Umbilical cord (tissue), 2 donors: ENCODE measurements around the gene SIGLEC5. TPM values are rescaled to one million over a fixed set of nuclear protein-coding genes. Genes with fewer than 3 reads are reported as not detected.

Experiments
- DNase-seq: peaks from one replicate; pipeline ENCODE4 v3.0.0-alpha.2; 2015; ENCODE audit warnings: low spot score
- total RNA-seq: library from RNA; depleted of rRNA; stranded (reverse); fragments of >200 nt; gene quantifications from one replicate; pipeline ENCODE4 v1.2.3, GENCODE V29; 2014; ENCODE audit warnings: low replicate concordance; ENCODE audit not compliant: insufficient read depth

Gene SIGLEC5
- total RNA-seq, 1 donor from 2014 or later: not detected

DNA sequence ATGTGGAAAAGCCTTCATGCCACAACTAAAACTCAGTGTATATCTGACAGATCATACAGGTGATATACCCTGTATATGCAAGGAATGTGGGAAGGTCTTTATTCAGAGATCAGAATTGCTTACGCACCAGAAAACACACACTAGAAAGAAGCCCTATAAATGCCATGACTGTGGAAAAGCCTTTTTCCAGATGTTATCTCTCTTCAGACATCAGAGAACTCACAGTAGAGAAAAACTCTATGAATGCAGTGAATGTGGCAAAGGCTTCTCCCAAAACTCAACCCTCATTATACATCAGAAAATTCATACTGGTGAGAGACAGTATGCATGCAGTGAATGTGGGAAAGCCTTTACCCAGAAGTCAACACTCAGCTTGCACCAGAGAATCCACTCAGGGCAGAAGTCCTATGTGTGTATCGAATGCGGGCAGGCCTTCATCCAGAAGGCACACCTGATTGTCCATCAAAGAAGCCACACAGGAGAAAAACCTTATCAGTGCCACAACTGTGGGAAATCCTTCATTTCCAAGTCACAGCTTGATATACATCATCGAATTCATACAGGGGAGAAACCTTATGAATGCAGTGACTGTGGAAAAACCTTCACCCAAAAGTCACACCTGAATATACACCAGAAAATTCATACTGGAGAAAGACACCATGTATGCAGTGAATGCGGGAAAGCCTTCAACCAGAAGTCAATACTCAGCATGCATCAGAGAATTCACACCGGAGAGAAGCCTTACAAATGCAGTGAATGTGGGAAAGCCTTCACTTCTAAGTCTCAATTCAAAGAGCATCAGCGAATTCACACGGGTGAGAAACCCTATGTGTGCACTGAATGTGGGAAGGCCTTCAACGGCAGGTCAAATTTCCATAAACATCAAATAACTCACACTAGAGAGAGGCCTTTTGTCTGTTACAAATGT is 42.7 kb downstream of the SIGLEC5 start:
- no peak for DNase-seq

DNA sequence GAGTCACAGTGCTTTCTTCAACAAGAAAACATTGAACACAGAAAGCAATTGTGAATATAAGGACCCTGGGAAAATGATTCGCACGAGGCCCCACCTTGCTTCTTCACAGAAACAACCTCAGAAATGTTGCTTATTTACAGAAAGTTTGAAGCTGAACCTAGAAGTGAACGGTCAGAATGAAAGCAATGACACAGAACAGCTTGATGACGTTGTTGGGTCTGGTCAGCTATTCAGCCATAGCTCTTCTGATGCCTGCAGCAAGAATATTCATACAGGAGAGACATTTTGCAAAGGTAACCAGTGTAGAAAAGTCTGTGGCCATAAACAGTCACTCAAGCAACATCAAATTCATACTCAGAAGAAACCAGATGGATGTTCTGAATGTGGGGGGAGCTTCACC is 43.4 kb downstream of the SIGLEC5 start:
- DNase-seq: no peak

DNA sequence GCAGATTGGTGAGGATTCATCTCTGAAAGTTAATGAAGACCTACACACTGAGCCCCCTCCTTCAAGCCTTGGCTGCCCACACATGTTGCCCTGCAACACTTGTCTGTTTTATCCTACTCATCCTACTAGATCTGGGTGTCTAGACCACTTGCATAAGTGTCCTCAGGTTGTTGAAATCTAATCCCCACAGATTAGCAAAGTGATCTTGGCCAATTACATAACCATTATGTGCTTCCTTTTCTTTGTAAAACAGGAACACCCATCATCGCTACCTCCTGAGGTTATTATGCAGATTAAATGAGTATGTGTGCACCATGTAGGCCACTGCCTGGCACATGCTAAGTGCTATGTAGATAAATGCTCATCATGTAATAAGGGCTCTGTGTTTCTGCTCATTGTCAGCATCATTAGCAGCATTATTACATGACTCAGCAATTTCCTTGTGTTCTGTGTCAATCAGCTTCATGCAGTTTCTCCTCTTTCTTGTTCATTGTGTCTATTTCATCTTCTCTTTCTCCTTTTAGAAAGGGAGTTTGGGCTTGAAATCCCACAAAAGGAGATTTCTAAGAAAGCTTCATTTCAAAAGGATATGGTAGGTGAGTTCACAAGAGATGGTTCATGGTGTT is 44.0 kb downstream of the SIGLEC5 start:
- no peak for DNase-seq

DNA sequence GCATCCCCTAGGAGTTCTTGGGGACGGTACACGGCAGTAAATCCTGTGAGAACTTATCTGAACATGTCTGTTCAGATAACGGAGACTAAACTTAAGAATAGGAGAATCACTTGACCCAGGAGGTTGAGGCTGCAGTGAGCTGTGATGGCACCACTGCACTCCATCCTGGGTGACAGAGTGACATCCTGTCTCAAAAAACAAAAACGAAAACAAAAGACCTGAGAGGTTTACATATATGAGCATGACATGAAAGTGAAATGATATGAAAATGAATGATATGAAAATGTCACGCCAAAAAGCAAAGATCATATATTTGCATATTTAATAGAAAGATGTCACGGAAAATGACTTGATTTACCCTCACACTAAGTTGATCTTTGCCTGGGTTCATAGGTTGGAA is 53.4 kb downstream of the SIGLEC5 start:
- no peak for DNase-seq

DNA sequence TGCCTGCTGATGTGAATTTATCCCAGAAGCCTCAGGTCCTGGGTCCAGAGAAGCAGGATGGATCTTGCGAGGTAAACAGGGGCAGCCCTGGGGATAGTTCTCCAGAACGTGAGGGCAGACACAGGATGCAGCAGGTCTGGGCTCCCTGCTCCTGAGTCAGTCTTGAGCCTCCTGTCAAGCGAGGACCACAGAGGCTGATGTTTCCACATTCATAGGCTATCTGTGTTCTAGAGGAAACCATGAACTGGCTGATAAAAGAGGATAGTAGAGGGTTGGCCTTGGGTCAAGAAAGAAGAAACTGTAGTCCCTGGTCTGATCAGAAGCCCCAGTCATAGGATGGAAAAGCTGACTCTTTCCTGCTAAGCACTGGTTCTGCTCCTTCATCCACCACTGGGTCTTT is 56.9 kb downstream of the SIGLEC5 start:
- no peak for DNase-seq

DNA sequence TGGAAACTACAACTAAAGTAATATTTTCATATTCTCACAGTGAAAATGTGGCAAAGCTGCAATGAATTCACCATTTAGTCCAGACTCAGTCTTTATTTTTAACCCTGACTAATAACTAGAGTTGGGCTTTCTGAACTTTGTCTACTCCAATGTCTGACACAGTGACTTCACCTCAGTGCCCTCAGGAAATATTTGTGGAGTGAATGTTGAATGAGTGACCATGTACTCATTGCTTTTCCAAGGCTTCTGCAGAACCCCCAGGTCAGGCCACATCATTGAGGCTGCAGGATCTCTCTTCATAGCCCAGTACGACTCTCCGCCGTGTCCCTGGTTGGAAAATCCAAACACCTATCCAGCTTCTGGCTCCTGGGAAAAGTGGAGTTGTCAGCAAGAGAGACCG is 57.3 kb downstream of the SIGLEC5 start:
- no peak for DNase-seq

DNA sequence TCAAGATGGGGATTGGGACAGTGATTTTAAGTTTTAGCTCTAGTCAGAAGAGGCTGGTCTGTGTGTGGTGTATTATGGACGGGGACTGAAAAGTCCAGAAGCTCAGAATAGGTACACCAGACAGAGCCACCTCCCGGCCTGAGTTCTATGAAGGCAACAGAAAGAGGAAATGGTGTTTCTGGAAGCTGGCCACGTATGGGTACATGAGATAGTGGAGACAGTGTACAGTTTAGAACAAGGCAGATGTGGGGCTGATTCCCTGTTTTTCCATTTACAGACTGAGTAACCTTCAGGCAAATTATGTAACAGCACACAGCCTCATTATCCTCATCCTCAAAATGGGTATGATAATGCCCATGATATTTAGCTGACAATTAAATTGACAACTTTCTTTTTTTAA is 57.8 kb downstream of the SIGLEC5 start:
- DNase-seq: no peak

DNA sequence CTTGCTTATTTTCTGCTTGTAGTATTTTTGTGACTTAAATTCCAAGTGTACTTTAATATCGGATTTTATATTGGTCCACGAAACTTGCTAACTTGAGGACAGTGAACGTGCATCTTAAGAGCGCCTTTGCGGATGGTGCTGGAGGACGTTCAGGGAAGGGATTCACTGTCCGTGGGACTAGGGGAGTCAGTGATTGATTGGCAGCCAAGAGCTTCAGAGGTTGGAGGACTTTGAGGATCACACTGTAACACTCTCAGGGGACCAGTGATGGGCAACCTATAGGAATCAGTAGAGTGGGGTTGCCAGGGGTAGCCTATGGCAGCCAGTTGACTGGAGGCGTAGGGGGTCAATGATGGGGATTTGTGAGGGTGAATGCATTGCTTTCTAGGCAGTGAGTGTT is 58.6 kb downstream of the SIGLEC5 start:
- no peak for DNase-seq

DNA sequence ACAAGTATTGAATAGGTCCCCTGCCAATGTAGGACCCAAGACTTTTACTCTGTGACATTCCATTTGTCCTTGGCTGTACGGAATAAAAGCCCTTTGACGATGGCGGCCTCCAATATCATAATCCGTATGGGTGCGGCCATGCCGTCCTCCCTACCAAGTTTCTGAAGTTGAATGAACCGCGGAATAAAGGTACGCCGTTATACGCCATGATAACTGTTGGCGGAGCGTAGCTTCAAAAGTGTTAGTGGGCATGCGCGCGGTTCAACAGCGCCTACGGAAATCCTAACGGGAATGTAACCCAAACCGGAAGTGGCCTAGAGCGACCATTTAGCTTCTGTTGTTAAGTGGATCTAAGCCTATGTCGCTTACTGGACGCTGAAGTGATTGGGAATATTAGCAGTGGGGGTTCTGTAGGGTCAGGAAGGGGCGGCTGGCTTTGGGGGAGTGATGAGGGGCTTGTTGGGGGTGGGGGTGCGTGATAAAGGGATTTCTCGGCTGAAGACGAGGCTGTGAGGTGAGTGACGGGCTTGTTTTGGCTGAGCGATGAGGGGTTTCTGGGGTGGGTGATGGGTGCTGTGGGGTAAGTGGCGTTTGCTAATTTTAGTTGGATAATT is 59.1 kb downstream of the SIGLEC5 start, which contains the start of gene ZNF175:
TSS of gene ZNF175 (plus strand) at position 322 of the 614 bp plus-strand sequence. CDS start 2,047 bp downstream, outside the sequence.
- DNase-seq: peak; percentile 99

DNA sequence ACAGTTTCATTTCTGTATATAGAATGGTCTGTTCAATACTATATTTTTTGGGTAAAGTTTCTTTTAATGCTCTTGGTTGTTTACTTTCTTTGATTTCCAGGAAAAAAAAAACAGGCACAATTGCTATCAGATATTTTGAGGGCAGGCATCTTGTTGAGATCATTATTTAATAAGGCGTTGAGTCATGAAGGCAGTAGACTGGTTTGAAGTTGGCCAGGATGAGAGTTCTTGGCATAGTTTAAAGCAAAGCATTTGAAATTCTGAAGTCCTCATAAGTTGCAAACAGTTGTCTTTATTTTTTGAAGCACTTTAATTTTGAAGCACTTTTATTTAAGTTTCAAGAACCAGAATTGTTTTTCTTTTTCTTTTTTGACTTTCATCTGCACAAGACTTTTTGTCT is 61.7 kb downstream of the SIGLEC5 start:
- DNase-seq: no peak

DNA sequence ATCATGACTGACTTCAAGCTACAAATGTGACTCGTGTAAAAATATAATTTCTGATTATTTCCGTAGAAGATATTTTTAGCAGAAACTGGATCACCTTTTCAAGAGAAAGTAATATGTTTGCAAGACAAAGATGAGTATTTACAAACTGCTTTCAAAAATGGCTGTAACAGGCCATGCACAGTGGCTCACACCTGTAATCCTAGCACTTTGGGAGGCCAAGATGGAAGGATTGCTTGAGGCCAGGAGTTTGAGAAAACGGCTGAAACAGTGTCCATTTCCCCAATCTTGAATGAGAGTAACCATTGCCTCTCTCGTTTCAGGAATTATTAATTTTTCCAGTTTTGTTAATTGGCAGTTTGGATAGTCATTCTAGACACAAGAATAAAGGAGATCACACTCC is 62.6 kb downstream of the SIGLEC5 start:
- DNase-seq: no peak

DNA sequence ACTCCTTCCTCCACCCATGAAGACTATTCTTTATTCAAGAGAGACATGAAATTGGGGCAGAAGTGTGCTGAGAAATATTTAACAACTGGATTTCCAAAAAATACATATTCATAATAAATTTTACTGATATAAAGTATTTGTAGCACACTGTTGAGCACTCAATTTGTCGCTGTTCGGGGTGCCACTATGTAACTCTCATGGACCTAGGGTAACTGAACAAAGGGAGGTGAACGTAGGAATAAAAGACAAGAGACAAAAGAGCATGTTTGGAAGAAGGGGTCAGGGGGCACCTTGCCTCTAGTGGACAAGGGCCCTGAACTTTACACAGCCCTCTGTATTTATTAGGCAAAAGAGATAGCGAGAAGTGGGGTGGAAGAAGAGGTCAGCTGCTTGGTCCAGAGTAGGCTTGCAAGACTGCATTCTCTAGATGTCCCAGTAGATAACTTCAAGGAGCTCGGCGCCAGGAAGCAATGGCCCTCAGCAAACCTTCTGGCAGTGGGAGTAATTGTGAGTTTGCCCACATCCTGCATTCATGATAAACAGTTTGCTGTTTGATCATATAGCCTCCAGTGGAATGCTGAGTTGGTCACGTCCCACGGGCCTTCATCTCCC is 63.6 kb downstream of the SIGLEC5 start:
- no peak for DNase-seq

DNA sequence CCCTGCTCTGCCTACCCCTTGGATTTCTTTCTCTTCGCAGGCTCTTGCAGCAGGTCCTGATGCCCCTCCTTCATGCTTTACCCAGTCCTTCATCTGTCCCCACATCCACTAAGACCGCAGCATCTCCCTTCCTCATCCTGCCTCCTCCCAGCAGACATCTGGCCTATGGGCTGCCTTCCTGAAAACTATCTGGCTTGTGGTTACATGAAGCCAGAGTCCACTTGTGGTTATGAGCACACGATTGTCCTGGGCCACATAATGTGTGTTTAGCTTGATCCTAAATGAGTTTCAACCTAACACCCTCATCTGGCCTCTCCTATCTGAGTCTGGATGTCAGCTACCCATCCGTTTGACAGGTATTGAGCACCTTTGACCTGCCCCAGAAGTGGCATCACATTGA is 64.6 kb downstream of the SIGLEC5 start:
- DNase-seq: no peak

DNA sequence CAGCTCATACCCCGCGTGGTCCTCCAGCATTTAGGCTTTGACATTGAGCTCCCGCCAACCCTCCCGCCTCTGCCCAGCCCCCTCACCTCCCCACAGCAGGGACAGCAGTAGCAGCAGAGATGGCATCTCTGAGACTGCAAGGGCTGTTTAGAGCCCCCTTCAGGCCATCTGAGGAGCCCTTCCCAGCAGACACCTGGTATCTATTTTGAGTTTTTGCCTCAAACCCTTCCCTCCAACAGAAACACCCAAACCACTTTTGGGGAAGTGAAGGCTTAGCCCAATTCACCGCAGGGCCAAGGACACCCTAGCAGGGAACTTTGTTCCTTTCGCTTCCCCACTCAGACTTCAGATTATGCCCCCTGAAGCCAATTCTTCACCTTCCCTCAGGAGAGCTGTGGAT is 65.4 kb downstream of the SIGLEC5 start:
- DNase-seq: no peak

Other genes starting within 250 kb of the SIGLEC5 start
- not detected for gene LIM2, start 242.4 kb downstream of the SIGLEC5 start, total RNA-seq
- gene C19orf84, start 239.8 kb downstream of the SIGLEC5 start, total RNA-seq: 2.4 TPM
- gene SIGLEC10, start 212.8 kb downstream of the SIGLEC5 start, total RNA-seq: 5.1 TPM
- gene SIGLEC8, start 171.9 kb downstream of the SIGLEC5 start, total RNA-seq: 0.72 TPM
- not detected for gene CEACAM18, start 151.9 kb downstream of the SIGLEC5 start, total RNA-seq
- 5.3 TPM for gene SIGLEC12, start 128.6 kb downstream of the SIGLEC5 start, total RNA-seq
- gene SIGLEC6, start 98.7 kb downstream of the SIGLEC5 start, total RNA-seq: not detected
- 17.3 TPM for gene ZNF175, start 59.1 kb downstream of the SIGLEC5 start, total RNA-seq
- gene SIGLEC14, start 16.4 kb upstream of the SIGLEC5 start, total RNA-seq: 3.6 TPM
- gene SPACA6, start 62.9 kb upstream of the SIGLEC5 start, total RNA-seq: 27.9 TPM
- gene HAS1, start 93.6 kb upstream of the SIGLEC5 start, total RNA-seq: not detected
- 13.5 TPM for gene FPR1, start 121.5 kb upstream of the SIGLEC5 start, total RNA-seq
- gene FPR2, start 130.8 kb upstream of the SIGLEC5 start, total RNA-seq: 7.0 TPM
- gene FPR3, start 164.8 kb upstream of the SIGLEC5 start, total RNA-seq: 2.6 TPM